GM23338 (cell line): ENCODE results near the gene MAGED2. TPM values are rescaled to one million over a fixed set of nuclear protein-coding genes. Genes with fewer than 3 reads are reported as not detected.

Experiments
- ATAC-seq: fragments of 200-7000 bp; cut with Tn5 transposase; 3 replicates; pipeline ENCODE4 v1.9.1; 2020
- DNase-seq: peaks from one replicate; pipeline ENCODE4 v3.0.0-alpha.2; 2015; ENCODE audit warnings: low spot score
- H2AFZ ChIP-seq: fragments of 200-600 bp; sonication (generic); 2 replicates; pipeline ENCODE4 v1.8.0; 2016; ENCODE audit warnings: antibody characterized with exemption, mild to moderate bottlenecking, moderate library complexity
- H3F3A ChIP-seq: fragments of 200-600 bp; sonication (generic); replicated peaks from 2 replicates; pipeline ENCODE4 v1.8.0; 2017; ENCODE audit warnings: antibody characterized with exemption, mixed run types, low read depth
- H3K27ac ChIP-seq: fragments of 200-600 bp; sonication (generic); 2 replicates; pipeline ENCODE4 v1.6.1; 2016; ENCODE audit warnings: low read depth
- H3K27me3 ChIP-seq: fragments of 200-600 bp; sonication (generic); 2 replicates; pipeline ENCODE4 v1.8.0; 2016; ENCODE audit warnings: mild to moderate bottlenecking, mixed run types, moderate library complexity; ENCODE audit not compliant: insufficient read depth
- H3K36me3 ChIP-seq: fragments of 200-600 bp; sonication (generic); 2 replicates; pipeline ENCODE4 v1.8.0; 2016; ENCODE audit warnings: mild to moderate bottlenecking; ENCODE audit not compliant: insufficient read depth
- H3K4me1 ChIP-seq: fragments of 200-600 bp; sonication (generic); 2 replicates; pipeline ENCODE4 v1.8.0; 2016; ENCODE audit warnings: mild to moderate bottlenecking, moderate library complexity; ENCODE audit not compliant: insufficient read depth
- H3K4me2 ChIP-seq: fragments of 200-600 bp; sonication (generic); 2 replicates; pipeline ENCODE4 v1.7.1; 2017; ENCODE audit warnings: mixed run types
- H3K4me3 ChIP-seq: fragments of 200-600 bp; sonication (generic); 2 replicates; pipeline ENCODE4 v1.6.1; 2016; ENCODE audit warnings: mixed run types
- H3K79me2 ChIP-seq: fragments of 200-600 bp; sonication (generic); replicated peaks from 2 replicates; pipeline ENCODE4 v1.8.0; 2017; ENCODE audit warnings: mild to moderate bottlenecking; ENCODE audit not compliant: insufficient read depth
- H3K9me2 ChIP-seq: fragments of 200-600 bp; sonication (generic); 2 replicates; pipeline ENCODE4 v1.8.0; 2017; ENCODE audit not compliant: insufficient read depth
- H4K20me1 ChIP-seq: fragments of 200-600 bp; sonication (generic); replicated peaks from 2 replicates; pipeline ENCODE4 v1.8.0; 2017; ENCODE audit warnings: mild to moderate bottlenecking; ENCODE audit not compliant: insufficient read depth
- H3K27ac Mint-ChIP-seq: 2 replicates; pipeline ENCODE4 v1.8.0; 2020; ENCODE audit warnings: inconsistent platforms, mild to moderate bottlenecking, moderate library complexity, mixed read lengths
- H3K27me3 Mint-ChIP-seq: 3 replicates; pipeline ENCODE4 v1.8.0; 2022; ENCODE audit warnings: low read depth, mild to moderate bottlenecking, moderate library complexity, mixed read lengths, inconsistent platforms; ENCODE audit not compliant: insufficient read depth, poor library complexity
- H3K36me3 Mint-ChIP-seq: 3 replicates; pipeline ENCODE4 v1.8.0; 2021; ENCODE audit warnings: low read depth, mild to moderate bottlenecking, inconsistent platforms, moderate library complexity, mixed read lengths
- H3K4me1 Mint-ChIP-seq: 3 replicates; pipeline ENCODE4 v1.8.0; 2020; ENCODE audit warnings: mild to moderate bottlenecking, inconsistent platforms, mixed read lengths
- H3K4me3 Mint-ChIP-seq: 3 replicates; pipeline ENCODE4 v1.8.0; 2021; ENCODE audit warnings: moderate library complexity, mild to moderate bottlenecking, inconsistent platforms, mixed read lengths
- H3K9me3 Mint-ChIP-seq: 3 replicates; pipeline ENCODE4 v1.8.0; 2020; ENCODE audit warnings: moderate library complexity, mild to moderate bottlenecking, inconsistent platforms, mixed read lengths
- CREB1 ChIP-seq: fragments of 250-450 bp; sonication (Bioruptor Pico); IDR thresholded peaks from 2 replicates; pipeline ENCODE4 v1.5.0; 2020; ENCODE audit warnings: low read depth, mild to moderate bottlenecking, moderate library complexity
- EZH2phosphoT487 ChIP-seq: fragments of 200-600 bp; sonication (generic); IDR thresholded peaks from one replicate; pipeline ENCODE4 v1.8.1; 2018; ENCODE audit warnings: antibody characterized with exemption; ENCODE audit not compliant: unreplicated experiment
- JUNB ChIP-seq: IDR thresholded peaks from one replicate; pipeline ENCODE4 v1.6.1; 2016; ENCODE audit warnings: antibody characterized with exemption; ENCODE audit not compliant: unreplicated experiment
- NANOG ChIP-seq: IDR thresholded peaks from 2 replicates; pipeline ENCODE4 v1.6.1; 2016; ENCODE audit warnings: antibody characterized with exemption, borderline replicate concordance
- POLR2AphosphoS5 ChIP-seq: IDR thresholded peaks from 2 replicates; pipeline ENCODE4 v1.6.1; 2016; ENCODE audit warnings: antibody characterized with exemption, low read depth
- STAT1 ChIP-seq: IDR thresholded peaks from one replicate; pipeline ENCODE4 v1.6.1; 2016; ENCODE audit warnings: antibody characterized with exemption; ENCODE audit not compliant: unreplicated experiment
- ZNF114 ChIP-seq: fragments of 250-450 bp; sonication (Bioruptor Pico); IDR thresholded peaks from 2 replicates; pipeline ENCODE4 v1.5.0; 2020; ENCODE audit warnings: mild to moderate bottlenecking, moderate library complexity
- ZNF331 ChIP-seq: fragments of 250-450 bp; sonication (Bioruptor Pico); IDR thresholded peaks from 2 replicates; pipeline ENCODE4 v1.5.0; 2020; ENCODE audit warnings: low read depth, mild to moderate bottlenecking, moderate library complexity
- polyA plus RNA-seq: library from polyadenylated mRNA; unstranded; fragments of >200 nt; fragmentation: Nextera tagmentation; extraction: Ambion mirVana; gene quantifications from 2 replicates; pipeline ENCODE4 v1.2.1, GENCODE V29; 2016
- total RNA-seq: library from RNA; depleted of rRNA; stranded (reverse); fragments of >200 nt; shearing (Covaris generic); gene quantifications from 2 replicates; pipeline ENCODE4 v1.2.3, GENCODE V29; 2014
- TF ChIP-seq, protein P1 (sequence below): IDR thresholded peaks from 2 replicates; pipeline ENCODE4 v1.6.1; 2016; ENCODE audit warnings: antibody characterized with exemption
- TF ChIP-seq, protein P2 (sequence below): IDR thresholded peaks from one replicate; pipeline ENCODE4 v1.6.1; 2018; ENCODE audit warnings: antibody characterized with exemption; ENCODE audit not compliant: unreplicated experiment
- TF ChIP-seq, protein P3 (sequence below), 2 experiments: fragments of 200-600 bp in 1 of 2; sonication (generic) in 1 of 2; conservative IDR thresholded peaks; 2 replicates each; pipeline versions ENCODE4 v1.5.1 to v1.6.1; 2016 to 2017; ENCODE audit warnings: antibody characterized with exemption in 2 of 2, low read depth in 2 of 2, mild to moderate bottlenecking in 2 of 2, moderate library complexity in 1 of 2

The MAGED2 gene
- total and polyA plus RNA-seq, 2 experiments from 2014 or later = 96.7 to 203 TPM

DNA sequence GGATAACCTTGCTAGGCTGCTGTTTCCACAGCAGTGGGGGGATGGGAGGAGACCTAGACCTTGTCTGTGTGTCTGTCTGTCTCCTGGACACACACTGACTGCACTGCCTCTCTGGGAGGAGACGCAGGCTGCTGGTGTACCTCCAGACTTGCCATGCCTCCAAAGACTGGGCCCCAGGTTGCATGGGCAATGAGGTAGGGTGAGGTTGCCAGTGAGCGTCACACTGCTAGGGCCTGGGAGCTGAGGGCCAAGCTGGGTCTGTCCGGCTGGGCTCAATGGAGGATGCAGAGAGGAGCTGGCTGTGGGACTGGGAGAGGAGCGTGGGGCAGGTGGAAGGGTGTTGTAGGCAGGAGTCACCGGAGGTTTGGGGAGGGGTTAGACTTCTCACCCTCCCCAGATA is 16.6 kb downstream of the MAGED2 start:
- TF ChIP-seq STAT1 (no peak), ZNF114 (no peak), ZNF331 (CRISPR knock-in tag) (no peak), EZH2phosphoT487 (no peak)
- TF ChIP-seq, protein P1, sequence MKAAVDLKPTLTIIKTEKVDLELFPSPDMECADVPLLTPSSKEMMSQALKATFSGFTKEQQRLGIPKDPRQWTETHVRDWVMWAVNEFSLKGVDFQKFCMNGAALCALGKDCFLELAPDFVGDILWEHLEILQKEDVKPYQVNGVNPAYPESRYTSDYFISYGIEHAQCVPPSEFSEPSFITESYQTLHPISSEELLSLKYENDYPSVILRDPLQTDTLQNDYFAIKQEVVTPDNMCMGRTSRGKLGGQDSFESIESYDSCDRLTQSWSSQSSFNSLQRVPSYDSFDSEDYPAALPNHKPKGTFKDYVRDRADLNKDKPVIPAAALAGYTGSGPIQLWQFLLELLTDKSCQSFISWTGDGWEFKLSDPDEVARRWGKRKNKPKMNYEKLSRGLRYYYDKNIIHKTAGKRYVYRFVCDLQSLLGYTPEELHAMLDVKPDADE = no peak
- TF ChIP-seq, protein P2, sequence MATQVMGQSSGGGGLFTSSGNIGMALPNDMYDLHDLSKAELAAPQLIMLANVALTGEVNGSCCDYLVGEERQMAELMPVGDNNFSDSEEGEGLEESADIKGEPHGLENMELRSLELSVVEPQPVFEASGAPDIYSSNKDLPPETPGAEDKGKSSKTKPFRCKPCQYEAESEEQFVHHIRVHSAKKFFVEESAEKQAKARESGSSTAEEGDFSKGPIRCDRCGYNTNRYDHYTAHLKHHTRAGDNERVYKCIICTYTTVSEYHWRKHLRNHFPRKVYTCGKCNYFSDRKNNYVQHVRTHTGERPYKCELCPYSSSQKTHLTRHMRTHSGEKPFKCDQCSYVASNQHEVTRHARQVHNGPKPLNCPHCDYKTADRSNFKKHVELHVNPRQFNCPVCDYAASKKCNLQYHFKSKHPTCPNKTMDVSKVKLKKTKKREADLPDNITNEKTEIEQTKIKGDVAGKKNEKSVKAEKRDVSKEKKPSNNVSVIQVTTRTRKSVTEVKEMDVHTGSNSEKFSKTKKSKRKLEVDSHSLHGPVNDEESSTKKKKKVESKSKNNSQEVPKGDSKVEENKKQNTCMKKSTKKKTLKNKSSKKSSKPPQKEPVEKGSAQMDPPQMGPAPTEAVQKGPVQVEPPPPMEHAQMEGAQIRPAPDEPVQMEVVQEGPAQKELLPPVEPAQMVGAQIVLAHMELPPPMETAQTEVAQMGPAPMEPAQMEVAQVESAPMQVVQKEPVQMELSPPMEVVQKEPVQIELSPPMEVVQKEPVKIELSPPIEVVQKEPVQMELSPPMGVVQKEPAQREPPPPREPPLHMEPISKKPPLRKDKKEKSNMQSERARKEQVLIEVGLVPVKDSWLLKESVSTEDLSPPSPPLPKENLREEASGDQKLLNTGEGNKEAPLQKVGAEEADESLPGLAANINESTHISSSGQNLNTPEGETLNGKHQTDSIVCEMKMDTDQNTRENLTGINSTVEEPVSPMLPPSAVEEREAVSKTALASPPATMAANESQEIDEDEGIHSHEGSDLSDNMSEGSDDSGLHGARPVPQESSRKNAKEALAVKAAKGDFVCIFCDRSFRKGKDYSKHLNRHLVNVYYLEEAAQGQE = no peak
- TF ChIP-seq, protein P3, sequence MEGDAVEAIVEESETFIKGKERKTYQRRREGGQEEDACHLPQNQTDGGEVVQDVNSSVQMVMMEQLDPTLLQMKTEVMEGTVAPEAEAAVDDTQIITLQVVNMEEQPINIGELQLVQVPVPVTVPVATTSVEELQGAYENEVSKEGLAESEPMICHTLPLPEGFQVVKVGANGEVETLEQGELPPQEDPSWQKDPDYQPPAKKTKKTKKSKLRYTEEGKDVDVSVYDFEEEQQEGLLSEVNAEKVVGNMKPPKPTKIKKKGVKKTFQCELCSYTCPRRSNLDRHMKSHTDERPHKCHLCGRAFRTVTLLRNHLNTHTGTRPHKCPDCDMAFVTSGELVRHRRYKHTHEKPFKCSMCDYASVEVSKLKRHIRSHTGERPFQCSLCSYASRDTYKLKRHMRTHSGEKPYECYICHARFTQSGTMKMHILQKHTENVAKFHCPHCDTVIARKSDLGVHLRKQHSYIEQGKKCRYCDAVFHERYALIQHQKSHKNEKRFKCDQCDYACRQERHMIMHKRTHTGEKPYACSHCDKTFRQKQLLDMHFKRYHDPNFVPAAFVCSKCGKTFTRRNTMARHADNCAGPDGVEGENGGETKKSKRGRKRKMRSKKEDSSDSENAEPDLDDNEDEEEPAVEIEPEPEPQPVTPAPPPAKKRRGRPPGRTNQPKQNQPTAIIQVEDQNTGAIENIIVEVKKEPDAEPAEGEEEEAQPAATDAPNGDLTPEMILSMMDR (conservative IDR thresholded peaks at IDR 0.05; ENCODE audit: low read depth in 2 of 2) = no peak
- H3K4me3 Mint-ChIP-seq = no peak overlapping the region
- H3K27ac Mint-ChIP-seq = no peak overlapping the region

DNA sequence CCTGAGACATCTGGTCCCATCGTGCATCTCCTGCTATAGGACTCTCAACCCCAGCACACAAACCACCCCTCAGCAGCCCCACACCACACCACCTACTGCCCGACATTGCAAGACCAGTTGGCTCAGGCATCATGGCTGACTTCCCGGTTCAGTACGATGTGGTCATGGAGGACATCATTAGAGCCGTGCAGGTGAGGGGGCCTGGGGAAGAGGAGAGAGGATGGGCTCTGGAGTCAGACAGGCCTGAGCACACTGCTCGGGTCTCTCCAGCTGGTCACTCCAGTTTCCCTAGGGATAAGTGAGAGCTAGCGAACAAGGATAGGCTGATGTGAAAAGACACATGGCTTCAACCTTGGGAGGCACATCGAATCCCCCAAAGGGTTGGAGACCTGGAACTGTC is 17.2 kb downstream of the MAGED2 start:
- H3K27ac Mint-ChIP-seq = no peak overlapping the region
- H3K9me3 Mint-ChIP-seq = no peaks in the 10 kb centered on the region; the same call in 2 of the 3 replicates
- TF ChIP-seq JUNB = no peak
- TF ChIP-seq NANOG = no peak
- TF ChIP-seq ZNF331 (CRISPR knock-in tag) = no peak
- TF ChIP-seq CREB1 = no peak
- TF ChIP-seq POLR2AphosphoS5 = no peak

More for the DNA sequence above, 16.6 kb downstream of the MAGED2 start:
- no peaks in the 10 kb centered on the region; the same call in 2 of the 3 replicates for H3K36me3 Mint-ChIP-seq
- no peak for ATAC-seq
- Histone ChIP-seq H3K4me1 (no peaks in the 10 kb centered on the region), H3K27me3 (no peaks in the 10 kb centered on the region), H3K79me2 (no peaks in the 10 kb centered on the region), H2AFZ (no peak overlapping the region), H4K20me1 (no peaks in the 10 kb centered on the region), H3F3A (no peaks in the 10 kb centered on the region), H3K9me2 (no peaks in the 10 kb centered on the region), H3K4me2 (no peak overlapping the region), H3K36me3 (no peaks in the 10 kb centered on the region), H3K4me3 (no peak overlapping the region), H3K27ac (no peak overlapping the region)
- H3K27me3 Mint-ChIP-seq = peaks cover 1% of the 10 kb centered on the region
- H3K9me3 Mint-ChIP-seq = no peaks in the 10 kb centered on the region; the same call in 2 of the 3 replicates
- peaks cover 4% of the 10 kb centered on the region; the same call in 2 of the 3 replicates for H3K4me1 Mint-ChIP-seq
- no peak for DNase-seq

More for the DNA sequence above, 17.2 kb downstream of the MAGED2 start:
- no peaks in the 10 kb centered on the region for H4K20me1 ChIP-seq
- H3K36me3 ChIP-seq = no peaks in the 10 kb centered on the region
- H3K4me3 ChIP-seq = no peak overlapping the region
- no peaks in the 10 kb centered on the region for H3K4me1 ChIP-seq
- Mint-ChIP-seq H3K27me3 (peaks cover 1% of the 10 kb centered on the region), H3K36me3 (no peaks in the 10 kb centered on the region; the same call in 2 of the 3 replicates), H3K4me3 (no peak overlapping the region), H3K4me1 (peaks cover 4% of the 10 kb centered on the region; the same call in 2 of the 3 replicates)
- H2AFZ ChIP-seq = no peak overlapping the region
- DNase-seq (no peak), ATAC-seq (no peak)
- no peaks in the 10 kb centered on the region for H3K79me2 ChIP-seq
- no peak overlapping the region for H3K4me2 ChIP-seq
- H3K27me3 ChIP-seq = no peaks in the 10 kb centered on the region
- H3K9me2 ChIP-seq = no peaks in the 10 kb centered on the region
- no peaks in the 10 kb centered on the region for H3F3A ChIP-seq
- H3K27ac ChIP-seq = no peak overlapping the region
